GM21515 (cell line): Measurements from ENCODE around the gene MDM2.
A peak's percentile ranks its signal among the peaks of the same experiment; 100 is the strongest.

Source experiments
- ATAC-seq: cut with Tn5 transposase; IDR thresholded peaks from one replicate; pipeline ENCODE4 v1.9.1; 2021; ENCODE audit not compliant: unreplicated experiment

MDM2 gene

DNA sequence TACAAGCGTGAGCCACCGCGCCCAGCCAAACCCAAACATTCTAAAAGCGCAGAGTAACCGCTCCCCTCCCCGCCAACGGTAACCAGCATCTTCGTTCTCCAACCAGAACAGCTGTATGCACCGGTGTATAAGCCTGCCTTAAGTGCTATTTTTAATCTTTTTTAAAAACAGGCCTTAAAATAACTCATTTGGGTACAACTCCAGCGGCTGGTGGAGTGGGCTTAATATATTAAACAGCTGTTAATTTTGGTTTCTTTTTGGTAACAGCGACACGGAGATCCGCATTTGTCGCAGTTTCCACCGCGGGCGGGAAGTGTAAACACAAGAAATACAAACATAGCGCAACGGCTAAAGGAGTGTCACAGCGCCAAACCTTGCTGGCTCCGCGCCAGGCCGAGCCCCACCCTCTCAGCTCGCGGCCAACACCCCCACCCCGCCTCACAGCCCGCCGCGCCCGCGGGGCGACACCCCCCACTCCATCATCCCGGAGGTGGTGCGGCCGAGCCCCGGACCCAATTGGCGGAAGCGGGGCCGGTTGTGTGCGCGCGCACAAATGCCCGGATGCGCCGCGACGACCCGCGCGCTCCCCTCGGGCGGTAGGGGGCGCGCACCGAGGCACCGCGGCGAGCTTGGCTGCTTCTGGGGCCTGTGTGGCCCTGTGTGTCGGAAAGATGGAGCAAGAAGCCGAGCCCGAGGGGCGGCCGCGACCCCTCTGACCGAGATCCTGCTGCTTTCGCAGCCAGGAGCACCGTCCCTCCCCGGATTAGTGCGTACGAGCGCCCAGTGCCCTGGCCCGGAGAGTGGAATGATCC, at the start of gene MDM2:
Gene MDM2 (plus strand): TSS at position 602 of the 812 bp plus-strand sequence. CDS start 301 bp downstream, outside the sequence.
- ATAC-seq: peak; percentile 65

DNA sequence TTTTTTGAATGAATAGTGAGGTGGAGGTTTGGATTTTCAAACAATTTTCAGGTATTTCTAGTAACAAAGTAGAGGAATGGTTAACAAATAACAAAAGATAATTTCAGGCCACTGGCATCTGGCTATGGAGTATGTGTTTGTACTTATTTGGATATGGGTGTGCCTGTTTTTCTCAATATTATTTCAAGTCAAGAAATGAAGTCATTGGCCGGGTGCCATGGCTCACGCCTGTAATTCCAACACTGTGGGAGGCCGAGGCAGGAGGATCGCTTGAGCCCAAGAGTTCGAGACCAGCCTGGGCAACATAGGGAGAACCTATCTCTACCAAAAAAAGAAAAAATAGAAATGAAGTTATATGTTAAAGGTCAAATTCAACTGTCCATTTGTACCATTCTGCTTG, 48.1 kb upstream of the MDM2 start:
- no peak for ATAC-seq

DNA sequence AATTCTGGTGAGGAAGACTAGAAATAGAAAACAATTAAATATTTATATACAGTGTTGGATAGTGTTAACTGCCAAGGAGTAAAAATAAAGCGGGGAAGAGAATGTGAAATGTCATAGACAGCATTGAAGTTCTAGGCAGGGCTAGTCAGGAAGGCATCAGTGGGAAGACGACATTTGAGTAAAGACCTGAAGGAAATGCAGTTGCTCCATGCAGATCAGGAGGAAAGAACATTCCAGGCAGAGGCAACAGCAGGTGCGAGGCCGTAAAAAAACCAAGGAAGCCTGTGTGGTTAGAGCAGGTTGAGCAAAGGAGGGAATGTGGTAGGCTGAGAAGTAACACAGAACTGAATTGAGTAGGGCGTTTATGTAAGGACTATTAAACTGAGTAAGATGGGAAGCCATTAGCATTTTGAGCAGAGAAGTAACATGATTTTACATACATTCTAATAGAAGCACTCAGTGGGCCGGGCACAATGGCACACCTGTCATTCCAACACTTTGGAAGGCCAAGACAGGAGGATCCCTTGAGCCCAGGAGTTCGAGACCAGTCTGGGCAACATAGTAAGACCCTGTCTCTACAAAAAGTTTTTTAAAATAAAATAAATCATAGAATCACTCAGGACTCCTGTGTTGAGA, 47.1 kb upstream of the MDM2 start:
- ATAC-seq: no peak

DNA sequence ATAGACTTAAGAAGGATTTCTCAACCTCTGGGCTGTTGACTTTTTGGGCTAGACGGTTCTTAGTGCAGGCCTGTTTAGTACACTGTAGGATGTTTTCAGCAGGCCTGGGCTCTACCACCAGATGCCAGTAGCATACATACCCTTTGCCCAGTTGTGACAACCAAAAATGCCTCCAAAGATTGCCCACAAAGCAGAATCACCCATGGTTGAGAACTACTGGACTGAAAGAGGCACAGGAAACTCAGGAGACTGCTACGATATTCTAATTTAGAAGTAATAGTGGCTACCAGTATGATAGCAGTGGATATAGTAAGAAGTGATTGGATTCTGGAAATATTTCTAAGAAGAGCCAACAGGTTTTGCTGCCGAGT, 46.5 kb upstream of the MDM2 start:
- ATAC-seq: no peak

DNA sequence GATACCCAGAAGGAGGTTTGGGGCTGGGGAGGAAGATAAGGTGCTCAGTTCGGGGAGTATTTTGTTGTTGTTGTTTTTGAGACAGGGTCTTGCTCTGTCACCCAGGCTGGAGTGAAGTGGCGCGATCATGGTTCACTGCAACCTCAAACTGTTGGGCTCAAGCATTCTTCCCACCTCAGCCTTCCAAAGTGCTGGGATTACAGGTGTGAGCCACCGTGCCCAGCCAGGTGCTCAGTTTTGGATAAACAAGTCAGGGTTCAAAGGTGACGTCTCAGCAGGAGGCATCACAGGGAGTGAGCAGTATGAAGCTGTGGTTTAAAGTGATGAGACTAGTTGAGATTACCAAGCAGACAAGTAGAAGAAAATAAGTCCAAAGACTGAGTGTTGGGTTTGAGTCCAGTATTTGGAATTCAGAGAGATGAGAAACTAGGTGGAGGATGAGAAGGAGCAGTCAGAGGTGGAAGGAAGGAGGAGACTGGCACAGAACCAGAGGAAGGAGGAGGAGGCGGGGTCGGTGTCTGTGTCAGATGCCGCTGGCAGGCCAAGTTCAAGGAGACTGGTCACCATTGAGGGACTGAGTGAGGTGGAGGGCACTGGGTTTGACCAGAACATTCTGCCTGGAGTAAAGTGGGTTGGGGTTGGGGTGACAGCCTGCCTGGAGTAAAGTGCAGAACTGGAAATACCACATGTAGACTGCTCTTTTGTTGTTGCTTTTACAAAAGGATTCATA, 45.9 kb upstream of the MDM2 start:
- no peak for ATAC-seq

DNA sequence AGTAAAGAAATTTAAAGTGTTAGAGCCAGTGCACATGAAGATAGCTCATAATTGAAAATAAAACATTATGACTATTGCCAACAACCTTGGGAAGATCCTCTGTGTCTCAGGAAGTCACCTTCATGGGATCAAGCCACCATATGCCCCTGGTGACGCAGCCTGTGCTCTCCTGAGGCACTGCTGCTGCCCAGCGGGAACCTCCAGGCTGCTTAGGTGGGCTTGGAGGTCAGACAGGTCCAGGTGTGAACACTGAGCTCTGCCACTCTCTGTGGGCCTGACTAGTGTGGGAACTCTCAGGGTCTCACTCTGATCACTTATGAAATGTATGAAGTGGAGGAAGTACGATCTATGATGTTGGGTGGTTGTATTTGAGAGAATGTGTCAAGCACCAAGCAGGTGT, 45.3 kb upstream of the MDM2 start:
- no peak for ATAC-seq

DNA sequence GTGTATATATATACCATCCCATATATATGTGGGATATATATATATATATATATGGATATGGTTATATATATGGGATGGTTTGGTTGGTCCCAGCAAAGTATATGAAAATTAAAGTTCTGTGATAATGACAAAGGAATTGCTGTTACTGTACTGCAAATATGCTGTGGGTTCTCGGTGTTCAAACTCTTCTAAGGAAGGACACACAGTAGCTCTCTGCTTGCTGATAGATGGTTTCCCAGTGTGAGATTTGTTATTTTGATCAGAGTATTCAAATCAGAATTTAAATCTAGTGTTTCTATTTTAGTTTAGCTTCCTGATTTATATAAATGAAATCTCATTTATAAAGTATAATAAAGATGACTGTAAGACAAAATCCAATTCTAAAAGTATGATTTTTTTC, 42.3 kb upstream of the MDM2 start:
- no peak for ATAC-seq

DNA sequence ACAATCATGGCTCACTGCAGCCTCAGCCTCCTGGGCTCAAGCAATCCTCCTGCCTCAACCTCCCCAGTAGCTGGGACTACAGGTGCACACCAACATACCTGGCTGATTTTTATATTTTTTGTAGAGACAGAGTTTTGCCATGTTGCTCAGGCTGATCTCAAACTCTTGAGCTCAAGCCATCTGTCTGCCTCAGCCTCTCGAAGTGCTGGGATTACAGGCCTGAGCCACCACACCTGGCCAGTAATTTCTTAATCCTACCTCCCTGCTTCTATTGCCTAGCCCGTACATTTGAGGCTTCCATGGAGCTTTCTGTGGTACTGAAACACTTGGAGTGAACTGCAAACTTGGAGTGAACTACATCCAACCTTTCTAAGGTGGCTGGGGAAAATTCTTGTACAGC, 41.3 kb upstream of the MDM2 start:
- ATAC-seq: no peak

DNA sequence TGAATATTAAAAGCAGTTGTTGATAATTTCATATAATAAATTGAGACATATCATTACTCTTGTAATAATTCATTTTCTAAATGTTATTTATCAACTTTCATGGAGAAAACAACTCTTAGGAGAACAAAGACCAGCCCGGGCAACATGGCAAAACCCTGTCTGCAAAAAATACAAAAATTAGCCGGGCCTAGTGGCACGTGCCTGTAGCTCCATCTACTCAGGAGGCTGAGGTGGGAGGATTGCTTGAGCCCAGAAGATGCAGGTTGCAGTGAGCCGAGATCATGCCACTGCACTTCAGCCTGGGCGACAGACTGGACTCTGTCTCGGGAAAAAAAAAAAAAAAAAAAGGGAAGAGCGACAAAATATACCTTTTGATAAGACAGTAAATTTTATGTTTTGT, 40.8 kb upstream of the MDM2 start:
- ATAC-seq: no peak

DNA sequence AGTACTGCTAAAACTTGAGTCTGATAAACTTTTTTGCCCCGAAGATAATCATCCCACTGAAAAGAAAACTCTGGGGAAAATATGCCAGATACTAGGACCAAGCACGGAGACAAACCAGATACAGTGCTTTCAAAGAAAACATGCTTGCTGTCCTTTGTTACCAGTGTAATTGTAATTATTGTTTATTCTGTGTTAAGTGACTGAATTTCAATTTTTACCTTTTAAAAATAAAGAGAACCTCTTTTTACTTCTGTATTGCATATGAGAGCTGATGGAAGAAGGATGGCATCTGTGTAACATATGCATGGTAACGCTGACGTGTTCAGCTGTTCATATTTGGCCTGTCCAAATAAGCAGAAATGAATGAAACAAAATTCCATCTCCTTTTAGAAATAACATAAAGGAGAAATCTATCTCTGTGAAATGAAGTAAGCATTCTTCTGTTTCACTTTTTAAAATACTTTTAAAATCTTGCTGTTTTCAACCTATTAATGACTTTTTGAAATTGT, 39.5 kb upstream of the MDM2 start:
- no peak for ATAC-seq

DNA sequence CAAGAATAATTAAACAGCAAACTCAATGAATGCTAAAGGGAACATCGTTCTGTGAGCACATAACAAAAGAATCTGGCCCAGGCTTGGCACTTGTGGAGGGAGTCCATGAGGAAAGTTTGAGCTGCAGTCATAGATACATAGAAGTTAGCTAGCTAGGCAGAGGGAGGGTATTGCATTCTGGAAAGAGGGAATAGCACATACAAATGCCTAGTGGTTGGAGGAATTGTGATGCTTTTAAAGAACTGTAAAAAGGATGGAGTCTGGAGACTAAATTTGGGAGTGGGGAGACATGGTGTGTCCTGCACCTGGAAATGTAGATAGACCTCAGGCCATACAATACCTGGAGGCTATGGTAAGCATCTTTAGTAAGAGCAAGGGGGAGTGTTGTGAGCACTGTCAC, 38.0 kb upstream of the MDM2 start:
- no peak for ATAC-seq

DNA sequence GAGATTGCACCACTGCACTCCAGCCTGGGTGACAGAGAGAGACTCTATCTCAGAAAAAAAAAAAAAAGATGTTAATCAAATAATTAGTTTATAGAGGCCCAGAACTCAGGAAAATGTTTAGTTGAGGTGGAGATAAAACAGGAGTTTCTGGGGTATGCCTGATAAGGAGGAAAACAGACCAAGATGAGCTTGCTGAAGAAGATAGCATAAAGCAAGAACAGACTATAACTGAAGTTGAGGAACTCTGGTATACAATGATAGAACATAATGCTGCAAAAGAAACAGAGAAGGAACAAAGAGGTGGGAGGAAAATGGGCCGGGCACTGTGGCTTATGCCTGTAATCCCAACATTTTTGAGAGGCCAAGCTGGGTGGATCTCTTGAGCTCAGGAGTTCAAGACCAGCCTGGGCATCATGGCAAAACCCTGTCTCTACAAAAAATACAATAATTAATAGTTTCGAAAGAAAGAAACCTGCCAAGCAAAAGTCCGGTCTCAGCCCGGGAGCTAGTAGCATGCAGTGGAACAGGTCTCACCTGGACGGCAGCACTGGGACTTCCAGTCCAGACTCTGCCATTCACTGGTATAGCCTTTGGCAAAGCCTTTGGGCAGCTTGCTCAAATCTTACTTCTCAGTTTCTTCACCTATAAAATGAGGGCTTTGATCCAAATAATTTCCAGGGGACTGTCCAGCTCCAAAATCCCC, 36.6 kb upstream of the MDM2 start:
- ATAC-seq: no peak

DNA sequence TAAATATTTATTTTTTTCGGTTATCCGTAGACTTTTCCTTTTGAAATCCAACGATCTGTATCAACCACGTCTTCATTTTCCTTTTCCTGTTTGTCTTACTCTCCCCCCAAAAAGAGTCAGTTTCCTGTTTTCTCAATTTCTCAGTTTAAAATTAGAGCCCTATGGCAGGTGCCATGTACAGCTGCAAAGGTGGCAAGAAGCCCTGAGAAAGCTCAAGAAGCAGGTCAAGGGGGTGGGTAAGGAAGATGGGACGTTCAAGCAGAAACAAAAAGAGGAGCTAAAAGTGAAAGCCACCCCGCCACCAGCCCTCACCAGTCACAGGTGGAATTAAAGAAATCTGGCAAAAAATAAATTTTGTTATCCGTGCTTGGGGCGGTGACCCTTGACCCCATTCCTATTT, 35.3 kb upstream of the MDM2 start:
- no peak for ATAC-seq

DNA sequence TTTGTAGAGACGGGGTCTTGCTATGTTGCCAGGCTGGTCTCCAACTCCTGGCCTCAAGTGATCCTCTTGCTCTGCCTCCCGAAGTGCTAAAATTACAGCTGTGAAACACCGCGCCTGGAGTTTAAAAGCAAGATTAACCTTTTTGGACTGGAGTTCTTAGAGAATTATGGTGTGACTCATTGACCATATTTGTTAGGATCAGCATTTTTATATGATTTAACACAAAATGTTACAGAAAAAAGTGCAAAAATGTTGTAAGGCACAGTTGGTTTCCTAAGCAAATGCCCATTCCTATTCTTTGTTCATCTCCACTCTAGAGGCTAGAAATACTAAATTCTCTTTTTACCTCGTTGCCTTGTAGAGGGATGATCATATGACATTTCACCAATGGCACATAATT, 34.4 kb upstream of the MDM2 start:
- ATAC-seq: no peak

DNA sequence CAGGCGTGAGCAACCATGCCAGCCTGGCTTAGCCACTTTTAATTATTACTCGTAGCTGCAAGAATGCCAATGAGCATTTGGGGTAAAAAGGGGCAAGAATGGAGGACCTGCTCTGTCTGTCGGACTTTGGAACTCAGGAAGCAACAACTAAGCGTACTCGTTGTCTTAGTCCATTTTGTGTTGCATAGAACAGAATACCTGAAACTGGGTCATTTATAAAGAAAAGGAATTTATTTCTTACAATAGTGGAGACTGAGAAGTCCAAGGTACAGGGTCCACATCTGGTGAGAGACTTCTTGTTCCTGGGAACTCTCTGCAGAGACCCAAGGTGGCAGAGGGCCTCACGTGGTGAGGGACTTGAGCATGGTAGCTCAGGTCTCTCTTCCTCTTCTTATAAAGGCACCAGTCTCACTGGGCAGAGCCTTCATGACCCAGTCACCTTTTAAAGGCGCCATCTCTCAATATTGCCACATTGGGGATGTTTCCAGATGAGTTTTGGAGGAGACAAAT, 32.8 kb upstream of the MDM2 start:
- ATAC-seq: no peak

DNA sequence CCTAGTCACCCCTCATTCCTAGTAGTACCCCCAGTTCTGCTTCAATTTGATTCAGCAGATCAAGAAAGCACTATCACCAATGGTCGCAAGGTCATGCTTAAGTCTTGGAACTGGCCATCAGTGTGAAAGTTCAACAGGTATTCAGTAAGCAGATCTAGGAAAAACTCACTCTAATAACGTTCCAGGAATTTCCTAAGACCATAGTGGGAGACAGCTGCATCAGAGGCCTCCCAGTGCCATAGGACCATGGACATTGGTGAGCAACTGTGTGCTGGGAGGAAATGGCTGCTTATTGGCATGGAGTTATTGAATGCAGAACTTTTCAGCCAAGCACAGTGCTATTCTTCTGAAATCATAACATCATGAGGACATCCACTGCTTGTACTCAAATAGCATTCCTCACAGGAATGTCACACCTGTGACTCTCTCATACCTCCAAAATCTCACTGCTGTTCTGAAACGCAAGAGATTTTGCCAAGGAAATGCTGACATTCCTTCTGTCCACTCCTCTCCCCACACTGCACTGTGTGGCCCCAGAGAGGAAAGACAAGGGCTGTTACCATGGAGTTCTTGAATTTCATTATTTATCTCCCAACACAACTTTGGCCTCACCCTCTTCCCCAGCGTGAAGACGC, 30.9 kb upstream of the MDM2 start:
- ATAC-seq: no peak

DNA sequence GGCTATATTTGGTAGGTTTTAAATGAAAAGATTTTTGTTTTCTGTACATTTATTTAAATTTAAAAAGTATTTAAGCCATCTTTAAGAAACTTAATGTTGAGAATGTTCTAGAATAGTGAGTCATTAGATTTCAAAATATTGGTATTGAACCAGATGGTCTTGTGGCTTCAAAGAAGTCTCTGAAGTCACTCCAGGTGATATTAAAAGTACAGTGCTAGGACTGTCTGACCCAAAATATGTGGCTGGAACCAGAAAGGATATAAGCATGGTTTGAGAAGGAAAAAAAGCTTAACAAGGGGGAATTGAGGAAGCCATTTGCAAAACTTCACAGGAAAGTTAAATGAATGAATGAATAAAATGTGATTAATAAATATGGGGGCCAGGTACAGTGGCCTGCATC, 28.7 kb upstream of the MDM2 start:
- ATAC-seq: no peak

DNA sequence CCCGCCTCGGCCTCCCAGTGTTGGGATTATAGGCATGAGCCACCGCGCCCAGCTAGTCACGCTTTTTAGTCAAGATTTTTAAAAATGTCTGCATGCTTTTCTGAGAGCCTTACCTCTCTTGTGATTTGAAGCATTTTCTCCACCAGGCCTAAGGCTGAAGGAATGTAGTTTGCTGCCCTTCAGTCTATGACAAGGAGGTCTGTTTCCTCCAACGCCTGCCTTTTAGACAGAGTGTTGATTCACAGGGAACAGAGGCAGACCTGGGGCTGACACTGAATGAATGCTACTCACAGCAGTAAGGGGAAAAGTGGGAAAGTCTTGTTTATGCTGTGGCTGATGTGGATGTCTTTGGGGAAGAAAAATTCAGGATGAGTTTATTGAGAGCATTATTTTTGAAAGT, 27.2 kb upstream of the MDM2 start:
- no peak for ATAC-seq

DNA sequence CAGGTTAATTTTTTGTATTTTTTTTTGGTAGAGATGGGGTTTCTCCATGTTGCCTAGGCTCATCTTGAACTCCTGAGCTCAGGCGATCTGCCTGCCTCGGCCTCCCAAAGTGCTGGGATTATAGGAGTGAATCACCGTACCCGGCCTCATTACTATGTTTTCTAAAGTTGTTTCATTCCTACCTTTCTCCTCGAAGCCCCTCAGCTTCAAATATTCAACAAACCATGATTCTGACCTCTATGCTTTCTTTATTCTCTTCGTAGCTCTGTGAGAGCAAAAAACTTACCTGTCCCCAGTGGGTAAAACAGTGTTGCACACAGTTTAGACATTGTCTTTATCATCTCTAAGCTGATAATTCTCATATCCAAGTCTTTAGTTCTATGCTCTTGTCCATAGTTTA, 26.2 kb upstream of the MDM2 start:
- no peak for ATAC-seq

DNA sequence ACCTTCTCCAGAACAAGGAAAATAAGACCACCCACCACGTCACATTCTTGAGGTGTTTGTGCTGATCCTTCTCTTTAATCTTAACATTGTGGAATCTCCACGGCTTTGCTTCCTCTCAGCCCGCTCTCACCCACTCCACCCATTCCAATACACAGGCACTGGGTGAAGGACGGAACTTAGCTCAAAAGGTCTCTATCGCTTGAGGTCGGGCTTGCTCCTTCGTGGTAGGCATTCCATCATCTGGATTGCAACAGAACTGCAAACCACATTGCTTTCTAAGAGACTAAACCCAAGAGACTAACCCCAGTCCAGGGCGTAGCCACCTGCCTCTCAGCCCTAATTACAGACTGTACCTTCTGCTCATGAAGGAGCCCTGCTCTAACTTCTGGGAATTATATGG, 24.0 kb upstream of the MDM2 start:
- ATAC-seq: no peak

DNA sequence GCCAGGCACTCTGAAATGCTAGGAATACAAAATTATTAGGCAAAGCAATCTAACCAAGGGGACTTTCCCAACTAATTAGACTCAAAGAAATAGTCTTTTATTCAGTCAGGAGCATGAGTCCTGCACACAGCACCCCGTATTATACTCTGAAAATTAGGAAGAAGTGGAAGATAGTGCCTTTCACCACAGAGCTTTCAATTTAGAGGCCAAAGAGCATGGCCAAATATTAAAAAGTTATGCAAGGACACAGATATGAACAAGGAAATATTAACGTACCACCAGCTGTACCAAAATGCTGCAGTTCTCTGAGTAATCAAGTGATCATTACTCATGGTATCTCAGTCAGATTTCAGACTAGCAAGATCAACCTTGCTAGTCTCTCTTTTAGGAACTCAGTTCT, 22.6 kb upstream of the MDM2 start:
- no peak for ATAC-seq
